Cardiac fibroblast (primary cell): Measurements from ENCODE around the gene STK32C.

ENCODE experiments used
- DNase-seq, 2 donors: peaks; one replicate each; pipeline versions ENCODE4 v3.0.0 to v3.0.0-alpha.2; 2010; ENCODE audit warnings: low read depth in 2 of 2
- H3K4me3 ChIP-seq, 2 donors: replicated peaks in 1 of 2; 1 replicate in 1 of 2; 2 replicates in 1 of 2; pipeline ENCODE4 v1.5.1; 2011; ENCODE audit warnings: low read depth in 2 of 2, low read length in 2 of 2, mild to moderate bottlenecking in 2 of 2, moderate library complexity in 1 of 2
- TF ChIP-seq, protein P1 (sequence below): IDR thresholded peaks from one replicate; pipeline ENCODE4 v1.5.1; 2011; ENCODE audit warnings: low read depth, mild to moderate bottlenecking, low read length, inconsistent platforms

The STK32C gene

DNA sequence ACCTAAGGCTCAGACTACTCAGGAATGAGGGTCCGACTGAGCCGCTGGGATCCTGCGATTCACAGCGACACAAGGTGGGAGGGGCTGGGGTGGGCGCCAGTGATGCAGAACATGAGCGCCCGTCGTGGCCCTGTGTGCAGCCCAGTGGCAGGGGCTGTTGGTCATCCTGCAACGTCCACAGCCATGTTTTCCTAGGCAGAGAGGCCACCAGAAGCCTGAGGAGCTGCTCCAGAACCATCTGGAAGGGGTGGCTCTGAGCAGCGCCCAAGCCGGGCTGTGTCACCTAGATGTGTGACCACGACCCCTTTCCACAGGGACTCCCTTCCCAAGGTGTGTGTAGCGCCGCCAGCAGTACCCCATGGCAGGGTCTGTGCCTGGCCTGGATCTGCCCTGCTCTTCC is 96.5 kb downstream of the STK32C start:
- H3K4me3 ChIP-seq, result no peak overlapping the region
- DNase-seq, result no peak
- TF ChIP-seq, protein P1, sequence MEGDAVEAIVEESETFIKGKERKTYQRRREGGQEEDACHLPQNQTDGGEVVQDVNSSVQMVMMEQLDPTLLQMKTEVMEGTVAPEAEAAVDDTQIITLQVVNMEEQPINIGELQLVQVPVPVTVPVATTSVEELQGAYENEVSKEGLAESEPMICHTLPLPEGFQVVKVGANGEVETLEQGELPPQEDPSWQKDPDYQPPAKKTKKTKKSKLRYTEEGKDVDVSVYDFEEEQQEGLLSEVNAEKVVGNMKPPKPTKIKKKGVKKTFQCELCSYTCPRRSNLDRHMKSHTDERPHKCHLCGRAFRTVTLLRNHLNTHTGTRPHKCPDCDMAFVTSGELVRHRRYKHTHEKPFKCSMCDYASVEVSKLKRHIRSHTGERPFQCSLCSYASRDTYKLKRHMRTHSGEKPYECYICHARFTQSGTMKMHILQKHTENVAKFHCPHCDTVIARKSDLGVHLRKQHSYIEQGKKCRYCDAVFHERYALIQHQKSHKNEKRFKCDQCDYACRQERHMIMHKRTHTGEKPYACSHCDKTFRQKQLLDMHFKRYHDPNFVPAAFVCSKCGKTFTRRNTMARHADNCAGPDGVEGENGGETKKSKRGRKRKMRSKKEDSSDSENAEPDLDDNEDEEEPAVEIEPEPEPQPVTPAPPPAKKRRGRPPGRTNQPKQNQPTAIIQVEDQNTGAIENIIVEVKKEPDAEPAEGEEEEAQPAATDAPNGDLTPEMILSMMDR, result no peak

DNA sequence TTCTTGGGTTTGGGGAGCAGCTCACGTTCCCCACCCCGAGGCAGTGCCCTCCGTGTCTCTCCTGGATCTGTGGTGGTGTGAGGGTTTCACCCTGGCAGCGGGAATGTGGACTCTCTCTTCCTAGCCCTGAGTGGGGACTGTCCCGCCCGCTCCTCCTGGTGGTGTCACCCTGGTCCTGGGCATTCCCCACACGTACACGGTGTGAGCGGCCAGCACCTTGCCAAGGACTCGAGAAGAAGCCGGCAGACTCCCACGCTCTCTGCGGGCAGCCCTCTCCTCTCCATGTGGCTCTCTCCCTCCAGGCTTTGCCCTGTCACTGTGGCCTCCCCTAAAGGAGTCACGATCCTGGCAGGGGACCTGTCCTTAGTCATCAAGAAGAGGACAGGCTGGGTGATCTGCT is 97.0 kb downstream of the STK32C start:
- H3K4me3 ChIP-seq, result no peak overlapping the region
- TF ChIP-seq, protein P1, result no peak
- no peak for DNase-seq

DNA sequence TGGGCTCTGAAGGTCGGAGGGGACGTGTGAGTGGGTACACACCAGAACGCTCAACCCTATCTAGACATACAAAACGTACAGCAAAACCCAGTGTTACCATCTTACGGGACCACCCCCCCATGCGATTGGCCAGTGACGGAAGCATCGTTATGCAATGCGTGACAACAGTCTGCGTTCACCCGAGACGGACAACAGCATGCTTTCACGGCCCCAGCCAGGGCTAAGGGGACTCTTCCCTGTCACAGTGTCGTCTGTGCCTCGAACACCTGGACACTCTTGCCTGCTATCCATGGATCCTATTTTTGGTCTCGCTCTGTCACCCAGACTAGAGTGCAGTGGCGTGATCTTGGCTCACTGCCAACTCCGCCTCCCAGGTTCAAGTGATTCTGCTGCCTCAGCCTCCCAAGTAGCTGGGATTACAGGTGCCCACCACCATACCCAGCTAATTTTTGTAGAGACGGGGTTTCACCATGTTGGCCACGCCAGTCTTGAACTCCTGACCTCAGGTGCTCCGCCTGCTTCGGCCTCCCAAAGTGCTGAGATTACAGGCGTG is 97.7 kb downstream of the STK32C start:
- TF ChIP-seq, protein P1, result no peak
- no peak for DNase-seq
- no peak overlapping the region for H3K4me3 ChIP-seq

DNA sequence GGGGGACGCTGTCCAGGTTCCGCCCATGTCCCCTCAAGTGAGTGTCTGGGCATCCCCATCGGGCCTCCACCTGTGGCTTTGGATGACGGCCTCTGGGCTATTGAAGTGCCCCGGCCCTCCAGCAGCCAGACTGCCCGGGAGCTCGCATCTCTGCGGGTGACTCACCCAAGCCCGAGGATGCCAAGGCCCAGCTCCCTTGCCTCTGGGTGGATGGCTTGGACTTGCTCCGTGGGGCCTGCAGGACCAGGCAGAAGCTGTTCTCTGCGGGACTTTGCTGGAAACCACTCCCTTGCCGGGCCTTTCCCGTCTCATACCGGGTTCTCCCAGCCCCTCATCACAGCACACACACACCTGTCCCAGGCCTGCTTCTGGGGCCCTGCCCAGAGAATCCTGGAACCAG is 98.6 kb downstream of the STK32C start:
- no peak overlapping the region for H3K4me3 ChIP-seq
- TF ChIP-seq, protein P1, result no peak
- no peak for DNase-seq

DNA sequence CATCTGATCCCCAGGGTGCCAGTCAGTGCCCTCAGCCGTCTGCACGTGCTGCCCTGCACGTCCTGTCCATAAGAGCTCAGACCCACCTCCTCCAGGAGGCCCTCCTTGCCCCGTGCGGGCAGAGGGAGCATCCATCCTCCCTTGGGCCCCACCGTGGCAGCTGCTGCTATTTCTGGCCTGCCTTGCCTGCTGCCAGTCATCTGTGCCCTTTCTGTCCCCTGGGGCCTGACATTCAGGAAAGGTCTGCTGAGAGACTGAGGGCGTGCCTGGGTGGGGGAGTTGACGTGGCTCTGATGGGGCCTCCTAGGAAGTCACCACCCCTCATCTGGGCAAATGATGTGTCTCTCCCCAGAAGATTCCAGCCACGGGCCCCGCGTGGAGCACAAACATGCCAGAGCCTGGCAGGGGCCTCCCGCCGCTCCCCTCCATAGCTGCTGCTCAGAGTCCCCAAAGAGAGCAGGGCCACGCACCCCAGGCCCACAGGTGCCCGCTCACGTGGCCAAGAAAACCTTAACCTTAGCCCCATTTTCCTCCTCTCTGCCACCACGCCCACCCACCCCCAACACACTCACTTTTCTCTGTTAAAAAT is 99.2 kb downstream of the STK32C start:
- no peak for DNase-seq
- TF ChIP-seq, protein P1, result no peak
- H3K4me3 ChIP-seq, result no peak overlapping the region

DNA sequence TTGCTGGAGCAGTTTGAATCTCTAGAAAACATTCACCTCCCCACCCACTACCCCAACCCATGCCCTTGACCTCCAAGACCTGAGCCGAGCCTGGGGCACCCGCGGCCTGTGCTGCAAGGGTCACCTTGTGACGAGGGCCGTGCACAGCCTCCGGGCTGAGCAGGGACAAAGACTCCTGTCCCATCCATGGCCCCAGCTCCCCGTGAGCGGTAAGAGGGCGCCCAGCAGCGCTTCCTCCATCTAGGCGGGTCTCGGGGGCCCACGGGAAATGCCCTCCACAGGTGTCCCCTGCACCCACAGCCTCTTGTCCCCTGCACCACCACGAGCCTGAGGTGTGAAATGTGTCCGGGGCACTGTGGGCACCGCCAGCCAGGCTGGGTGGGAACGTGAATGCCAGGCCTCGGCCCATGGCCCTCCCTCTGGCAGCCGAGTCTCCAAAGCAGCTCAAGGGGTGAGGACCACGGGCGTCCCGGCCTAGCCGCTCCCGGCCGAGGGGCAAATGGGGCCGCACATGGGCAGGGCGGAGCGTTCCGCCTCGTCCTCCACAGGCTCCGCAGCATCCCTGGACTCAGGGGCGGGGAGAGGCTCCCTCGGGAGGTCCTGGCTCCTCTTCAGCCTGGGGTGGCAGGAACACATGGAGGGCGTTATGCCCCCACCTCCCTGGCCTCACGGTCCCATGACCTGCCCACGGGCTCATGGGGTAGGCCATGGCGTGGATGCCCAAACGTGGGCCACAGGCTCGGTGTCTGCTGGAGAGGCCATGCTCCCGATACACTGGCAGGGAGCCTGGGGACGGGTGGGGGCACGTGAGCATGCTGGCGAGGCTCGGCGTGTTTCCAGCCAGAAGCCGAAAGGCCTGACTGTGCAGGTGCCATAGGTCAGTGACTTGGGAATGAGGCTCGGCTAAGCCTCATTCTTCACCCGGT is 100.0 kb downstream of the STK32C start:
- DNase-seq, result no peak
- TF ChIP-seq, protein P1, result no peak

More for the DNA sequence above, 100.0 kb downstream of the STK32C start:
- H3K4me3 ChIP-seq, result no peak overlapping the region
